Measurements from ENCODE around the gene ECHDC1. TPM values are rescaled to one million over a fixed set of nuclear protein-coding genes. Genes with fewer than 3 reads are reported as not detected.

ECHDC1 gene
- total and polyA plus RNA-seq, 2 donors from 2014 or later: 44.4 to 76.7 TPM

DNA sequence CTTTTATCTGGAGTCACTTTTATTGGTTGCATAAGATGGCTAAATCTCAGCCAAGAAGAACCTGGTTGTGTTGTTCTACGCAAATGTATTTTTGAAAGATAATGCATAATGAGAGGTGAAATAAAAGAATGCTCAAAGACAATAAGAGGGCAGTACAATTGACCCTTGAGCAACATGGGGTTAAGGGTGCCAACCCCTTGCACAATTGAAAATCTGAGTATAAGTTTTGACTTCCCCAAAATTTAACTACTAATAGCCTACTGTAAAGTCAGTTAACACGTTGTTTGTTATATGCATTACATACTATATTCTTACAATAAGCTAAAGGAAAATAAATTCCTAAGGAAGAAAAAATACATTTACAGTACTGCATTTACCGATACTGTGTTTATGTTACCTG, 70.8 kb downstream of the ECHDC1 start:
- Histone ChIP-seq H3K4me3 (ENCODE audit: low read length in 3 of 3) (no peak overlapping the region), H3K4me1 (ENCODE audit: control insufficient read depth in 2 of 3, insufficient read depth in 2 of 3, low read depth in 1 of 3, low read length in 3 of 3) (peaks cover 0 to 8% (median 6%) of the 10 kb centered on the region in 3 donors), H3K36me3 (ENCODE audit: control insufficient read depth in 2 of 3, insufficient read depth in 3 of 3, low read length in 3 of 3) (no peaks in the 10 kb centered on the region), H3K9ac (ENCODE audit: low read length in 3 of 3) (no peak overlapping the region), H3K27me3 (ENCODE audit: control insufficient read depth, insufficient read depth, low read length) (no peaks in the 10 kb centered on the region), H3K9me3 (ENCODE audit: control insufficient read depth in 2 of 3, insufficient read depth in 1 of 3, low read length in 3 of 3) (no peaks in the 10 kb centered on the region), H3K27ac (ENCODE audit: low read depth in 2 of 2, low read length in 2 of 2) (no peak overlapping the region)
- FAIRE-seq (no peak), DNase-seq (no peak)
- TF ChIP-seq, protein P1, sequence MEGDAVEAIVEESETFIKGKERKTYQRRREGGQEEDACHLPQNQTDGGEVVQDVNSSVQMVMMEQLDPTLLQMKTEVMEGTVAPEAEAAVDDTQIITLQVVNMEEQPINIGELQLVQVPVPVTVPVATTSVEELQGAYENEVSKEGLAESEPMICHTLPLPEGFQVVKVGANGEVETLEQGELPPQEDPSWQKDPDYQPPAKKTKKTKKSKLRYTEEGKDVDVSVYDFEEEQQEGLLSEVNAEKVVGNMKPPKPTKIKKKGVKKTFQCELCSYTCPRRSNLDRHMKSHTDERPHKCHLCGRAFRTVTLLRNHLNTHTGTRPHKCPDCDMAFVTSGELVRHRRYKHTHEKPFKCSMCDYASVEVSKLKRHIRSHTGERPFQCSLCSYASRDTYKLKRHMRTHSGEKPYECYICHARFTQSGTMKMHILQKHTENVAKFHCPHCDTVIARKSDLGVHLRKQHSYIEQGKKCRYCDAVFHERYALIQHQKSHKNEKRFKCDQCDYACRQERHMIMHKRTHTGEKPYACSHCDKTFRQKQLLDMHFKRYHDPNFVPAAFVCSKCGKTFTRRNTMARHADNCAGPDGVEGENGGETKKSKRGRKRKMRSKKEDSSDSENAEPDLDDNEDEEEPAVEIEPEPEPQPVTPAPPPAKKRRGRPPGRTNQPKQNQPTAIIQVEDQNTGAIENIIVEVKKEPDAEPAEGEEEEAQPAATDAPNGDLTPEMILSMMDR (IDR thresholded peaks at IDR 0.05; ENCODE audit: borderline replicate concordance, extremely low read depth, insufficient read depth): no peak
- intact Hi-C loops (cut with DNase I): no loop called here

DNA sequence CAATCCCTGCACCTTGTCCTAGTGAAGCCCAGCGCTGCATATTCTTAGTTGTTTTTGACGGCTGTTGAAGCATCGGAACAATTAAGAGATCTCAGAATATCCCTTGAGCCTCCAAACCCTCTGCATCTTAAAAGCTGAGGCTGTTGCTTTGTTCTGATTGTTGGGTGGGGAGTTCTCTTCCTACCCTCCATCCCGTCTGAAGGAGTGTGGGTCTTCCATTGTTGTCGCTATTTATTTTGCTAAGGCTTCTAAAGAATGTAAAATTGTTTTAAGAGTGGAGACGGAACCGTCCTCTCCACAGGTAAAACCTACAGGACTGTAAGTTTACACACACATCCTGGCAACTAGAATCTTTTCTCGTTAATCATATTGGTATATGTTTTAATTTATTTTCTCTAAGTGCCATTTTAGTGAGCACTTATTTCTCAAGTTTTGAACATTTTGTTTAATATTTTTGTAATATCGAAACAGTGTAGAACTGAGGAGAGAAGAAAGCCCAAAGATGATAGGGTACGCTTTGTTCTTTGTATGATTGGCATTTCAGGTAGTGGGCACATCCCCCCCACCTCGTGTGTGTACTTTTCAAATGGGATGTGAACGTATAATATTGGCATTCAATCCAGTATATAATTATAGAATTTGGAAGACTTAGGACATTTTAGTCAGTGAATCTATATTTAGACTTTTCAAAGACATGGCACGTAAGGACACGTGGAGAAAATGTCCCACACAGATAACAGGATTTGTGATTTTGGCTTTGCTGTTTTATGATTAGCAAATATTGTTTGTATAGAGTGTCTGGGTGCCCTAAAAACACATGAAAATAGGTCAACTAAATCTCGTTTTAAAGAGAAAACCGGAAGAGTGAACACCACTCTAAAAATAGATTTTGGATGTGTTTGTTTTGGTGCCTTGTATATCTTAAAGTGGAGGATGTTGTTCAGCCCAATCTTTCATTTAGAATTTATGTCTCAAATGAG, 75.5 kb downstream of the ECHDC1 start:
- intact Hi-C loops (cut with DNase I): no loop called here
- Histone ChIP-seq H3K27ac (ENCODE audit: low read depth in 2 of 2, low read length in 2 of 2) (peak overlapping the region; percentile 100), H3K4me1 (ENCODE audit: control insufficient read depth in 2 of 3, insufficient read depth in 2 of 3, low read depth in 1 of 3, low read length in 3 of 3) (peaks cover 0 to 6% (median 3%) of the 10 kb centered on the region in 3 donors), H3K4me3 (ENCODE audit: low read length in 3 of 3) (peak overlapping the region; percentile 89 to 97 (median 96)), H3K27me3 (ENCODE audit: control insufficient read depth, insufficient read depth, low read length) (no peaks in the 10 kb centered on the region), H3K36me3 (ENCODE audit: control insufficient read depth in 2 of 3, insufficient read depth in 3 of 3, low read length in 3 of 3) (no peaks in the 10 kb centered on the region), H3K9ac (ENCODE audit: low read length in 3 of 3) (peak overlapping the region; percentile 80 to 98 (median 94)), H3K9me3 (ENCODE audit: control insufficient read depth in 2 of 3, insufficient read depth in 1 of 3, low read length in 3 of 3) (no peaks in the 10 kb centered on the region)
- TF ChIP-seq, protein P1 (IDR thresholded peaks at IDR 0.05; ENCODE audit: borderline replicate concordance, extremely low read depth, insufficient read depth): no peak
- DNase-seq: peak in 2 of 5 donors; percentile 44 to 58
- FAIRE-seq: no peak

DNA sequence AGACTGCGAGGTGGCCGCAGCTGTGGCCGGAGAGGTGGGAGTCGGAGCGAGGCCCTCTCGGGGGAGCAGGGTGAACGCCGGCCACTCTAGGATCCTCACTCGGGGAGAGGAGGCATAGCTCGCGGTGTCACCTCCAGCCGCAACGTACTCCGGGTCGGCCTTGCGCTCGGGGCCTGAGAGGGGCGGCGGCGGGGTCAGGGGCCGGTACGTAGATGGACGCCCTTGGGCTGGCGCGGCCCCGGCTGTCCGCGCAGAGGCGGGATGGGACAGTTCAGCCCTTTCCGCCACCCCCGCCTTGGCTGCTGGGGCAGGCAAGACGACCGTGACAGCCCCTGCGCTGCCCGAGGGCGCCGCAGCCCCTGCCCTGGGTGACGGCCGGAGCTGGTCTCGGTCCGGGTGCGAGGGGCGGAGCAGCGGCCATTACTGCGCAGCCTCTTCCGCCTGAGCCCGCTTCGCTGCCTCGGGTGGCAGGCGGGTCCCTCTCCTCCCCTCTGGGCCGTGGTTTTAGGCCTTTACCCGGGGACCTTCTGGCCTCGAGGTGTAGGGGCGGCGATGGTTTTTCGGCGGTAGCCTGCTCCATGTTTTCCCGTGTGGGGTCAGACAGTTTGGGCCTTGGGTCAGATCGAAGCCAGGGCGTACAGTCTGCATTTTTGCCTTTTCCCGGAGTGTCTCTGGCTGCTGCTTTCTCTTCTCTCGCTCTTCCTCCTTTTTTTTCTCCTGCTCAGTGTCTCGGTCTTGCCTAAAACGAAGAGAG, 76.3 kb downstream of the ECHDC1 start:
- Histone ChIP-seq H3K4me3 (ENCODE audit: low read length in 3 of 3) (peak overlapping the region; percentile 89 to 97 (median 96)), H3K9ac (ENCODE audit: low read length in 3 of 3) (peak overlapping the region; percentile 80 to 98 (median 94)), H3K36me3 (ENCODE audit: control insufficient read depth in 2 of 3, insufficient read depth in 3 of 3, low read length in 3 of 3) (no peaks in the 10 kb centered on the region), H3K27me3 (ENCODE audit: control insufficient read depth, insufficient read depth, low read length) (no peaks in the 10 kb centered on the region), H3K9me3 (ENCODE audit: control insufficient read depth in 2 of 3, insufficient read depth in 1 of 3, low read length in 3 of 3) (no peaks in the 10 kb centered on the region), H3K27ac (ENCODE audit: low read depth in 2 of 2, low read length in 2 of 2) (peak overlapping the region; percentile 100), H3K4me1 (ENCODE audit: control insufficient read depth in 2 of 3, insufficient read depth in 2 of 3, low read depth in 1 of 3, low read length in 3 of 3) (peaks cover 0 to 6% (median 3%) of the 10 kb centered on the region in 3 donors)
- FAIRE-seq (no peak), DNase-seq (peak; percentile 77 to 90 (median 81))
- intact Hi-C loops (cut with DNase I): no loop called here
- TF ChIP-seq, protein P1 (IDR thresholded peaks at IDR 0.05; ENCODE audit: borderline replicate concordance, extremely low read depth, insufficient read depth): no peak
